RWPE2 (cell line): ENCODE results near the gene NOP53.

Experiments used
- ATAC-seq: fragments of 200-7000 bp; cut with Tn5 transposase; 3 replicates; pipeline ENCODE4 v1.9.1; 2021; ENCODE audit warnings: low read depth
- DNase-seq: peaks from one replicate; pipeline ENCODE4 v3.0.0-alpha.2; 2020; ENCODE audit warnings: low spot score
- H3K27ac ChIP-seq: fragments of 450-650 bp; 2 replicates; pipeline ENCODE4 v1.5.1; 2017; ENCODE audit warnings: mild to moderate bottlenecking; ENCODE audit not compliant: poor library complexity, severe bottlenecking
- H3K27me3 ChIP-seq: fragments of 250-450 bp; sonication (Bioruptor Pico); 2 replicates; pipeline ENCODE4 v1.5.1; 2021; ENCODE audit warnings: mild to moderate bottlenecking, moderate library complexity; ENCODE audit not compliant: insufficient read depth, poor library complexity, severe bottlenecking
- H3K36me3 ChIP-seq: fragments of 250-450 bp; sonication (Bioruptor Pico); 2 replicates; pipeline ENCODE4 v1.5.1; 2020; ENCODE audit warnings: low read depth, mild to moderate bottlenecking, moderate library complexity
- H3K4me1 ChIP-seq: fragments of 250-450 bp; sonication (Bioruptor Pico); 2 replicates; pipeline ENCODE4 v1.5.1; 2021; ENCODE audit warnings: mild to moderate bottlenecking, moderate library complexity; ENCODE audit not compliant: insufficient read depth, poor library complexity, severe bottlenecking
- H3K4me3 ChIP-seq: fragments of 250-450 bp; sonication (Bioruptor Pico); 2 replicates; pipeline ENCODE4 v1.5.1; 2021; ENCODE audit warnings: mild to moderate bottlenecking, moderate library complexity; ENCODE audit not compliant: severe bottlenecking
- H3K9me3 ChIP-seq: fragments of 250-450 bp; sonication (Bioruptor Pico); 2 replicates; pipeline ENCODE4 v1.5.1; 2021; ENCODE audit warnings: mild to moderate bottlenecking, moderate library complexity; ENCODE audit not compliant: severe bottlenecking
- CTCF ChIP-seq: fragments of 450-650 bp; IDR thresholded peaks from one replicate; pipeline ENCODE4 v1.5.1; 2017; ENCODE audit warnings: mild to moderate bottlenecking, moderate library complexity; ENCODE audit not compliant: poor library complexity, severe bottlenecking

The NOP53 gene

GRCh38 chr19:47719047-47719859, 26.1 kb upstream of the NOP53 start:
- H3K9me3 ChIP-seq: no peaks in the 10 kb centered on the region
- H3K27me3 ChIP-seq: no peaks in the 10 kb centered on the region
- DNase-seq (peak; percentile 98), ATAC-seq (peak; percentile 95)
- H3K4me3 ChIP-seq: no peak overlapping the region
- no peak for TF ChIP-seq CTCF
- peak overlapping the region; percentile 97 for H3K27ac ChIP-seq
- H3K4me1 ChIP-seq: peaks cover 22% of the 10 kb centered on the region
- peaks cover 77% of the 10 kb centered on the region for H3K36me3 ChIP-seq

DNA sequence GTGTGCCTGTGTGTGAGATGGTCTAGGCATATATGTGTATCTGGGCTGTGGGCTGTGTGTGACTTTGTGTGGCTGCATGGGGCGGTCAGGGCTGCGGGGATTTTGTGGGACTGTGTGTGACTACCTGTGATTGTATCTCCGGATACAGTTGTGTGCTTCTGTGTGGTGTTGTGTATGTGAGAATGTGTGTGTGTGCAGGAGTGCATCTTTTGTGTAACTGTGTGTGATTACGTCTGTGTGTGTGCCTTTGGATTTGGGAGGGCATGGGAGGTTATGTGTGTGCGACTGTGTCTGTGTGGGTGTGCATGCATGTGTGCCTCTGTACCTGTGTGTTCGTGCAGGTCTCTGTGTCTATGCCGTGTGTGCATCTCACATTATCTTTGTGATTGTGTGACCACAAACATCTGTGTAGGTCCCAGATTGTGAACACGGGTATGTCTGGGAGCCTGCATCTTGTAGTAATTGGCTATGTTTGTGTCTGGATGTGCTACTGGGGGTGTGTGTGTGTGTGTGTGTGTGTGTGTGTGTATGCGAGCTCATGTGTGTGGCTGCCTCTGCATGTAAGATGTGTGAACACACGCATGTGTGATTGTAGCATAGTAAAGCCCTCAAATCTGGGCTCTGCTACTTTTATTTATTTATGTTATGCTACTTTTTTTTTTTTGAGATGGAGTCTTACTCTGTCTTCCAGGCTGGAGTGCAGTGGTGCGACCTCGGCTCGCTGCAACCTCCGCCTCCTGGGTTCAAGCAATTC, 24.5 kb upstream of the NOP53 start:
- DNase-seq: no peak
- Histone ChIP-seq H3K27ac (peak overlapping the region; percentile 97), H3K4me1 (peaks cover 18% of the 10 kb centered on the region), H3K27me3 (no peaks in the 10 kb centered on the region), H3K4me3 (no peak overlapping the region), H3K9me3 (no peaks in the 10 kb centered on the region), H3K36me3 (peaks cover 75% of the 10 kb centered on the region)
- ATAC-seq: no peak
- no peak for TF ChIP-seq CTCF

DNA sequence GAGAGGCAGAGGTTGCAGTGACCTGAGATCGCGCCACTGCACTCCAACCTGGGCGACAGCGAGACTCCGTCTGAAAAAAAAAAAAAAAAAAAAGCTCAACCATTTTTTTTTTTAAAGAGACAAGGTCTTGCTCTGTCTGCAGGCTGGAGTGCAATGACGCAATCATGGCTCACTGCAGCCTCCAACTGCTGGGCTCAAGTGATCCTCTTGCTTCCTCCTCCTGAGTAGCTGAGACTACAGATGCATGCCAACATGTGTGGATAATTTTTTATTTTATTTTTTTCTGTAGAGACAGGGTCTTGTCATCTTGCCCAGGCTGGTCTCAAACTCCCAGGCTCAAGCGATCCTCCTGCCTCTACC, 21.8 kb upstream of the NOP53 start:
- H3K27ac ChIP-seq: peak overlapping the region; percentile 97
- peaks cover 73% of the 10 kb centered on the region for H3K36me3 ChIP-seq
- peaks cover 34% of the 10 kb centered on the region for H3K4me1 ChIP-seq
- DNase-seq (no peak), ATAC-seq (no peak)
- no peaks in the 10 kb centered on the region for H3K27me3 ChIP-seq
- H3K4me3 ChIP-seq: no peak overlapping the region
- TF ChIP-seq CTCF: no peak
- no peaks in the 10 kb centered on the region for H3K9me3 ChIP-seq

- TF ChIP-seq CTCF: no peak
- DNase-seq (peak; percentile 95), ATAC-seq (peak; percentile 71)
- Histone ChIP-seq H3K4me1 (peaks cover 44% of the 10 kb centered on the region), H3K27ac (peak overlapping the region; percentile 97), H3K4me3 (no peak overlapping the region), H3K36me3 (peaks cover 82% of the 10 kb centered on the region), H3K9me3 (no peaks in the 10 kb centered on the region), H3K27me3 (no peaks in the 10 kb centered on the region)
Measured at GRCh38 chr19:47725759-47726401, 19.5 kb upstream of the NOP53 start.
